B cell (primary cell): ENCODE measurements around the gene GEMIN7. TPM values are rescaled to one million over a fixed set of nuclear protein-coding genes. Genes with fewer than 3 reads are reported as not detected.

Experiments used
- ATAC-seq: fragments of 200-7000 bp; cut with Tn5 transposase; one replicate; pipeline ENCODE4 v1.10.0; 2021; ENCODE audit warnings: low read depth, mild to moderate bottlenecking, moderate number of reproducible peaks, moderate library complexity
- CTCF ChIA-PET: fragments of 350-600 bp; sonication (Branson Sonifier 250); formaldehyde crosslinking; loops from one replicate; lab custom pipeline; 2021; ENCODE audit warnings: antibody characterized with exemption, inconsistent platforms; lab: Charles Lee
- POLR2A ChIA-PET: fragments of 350-600 bp; sonication (Branson Sonifier 250); formaldehyde crosslinking; loops from one replicate; lab custom pipeline; 2021; ENCODE audit warnings: antibody characterized with exemption; lab: Charles Lee
- DNase-seq: peaks from one replicate; pipeline ENCODE4 v3.0.0; 2013
- H2AFZ ChIP-seq: 2 replicates; pipeline ENCODE4 v1.6.1; 2012; ENCODE audit warnings: mild to moderate bottlenecking, low read depth, low read length; ENCODE audit not compliant: insufficient read depth, poor library complexity, severe bottlenecking
- H3K27ac ChIP-seq, 2 donors: 1 replicate in 1 of 2; 2 replicates in 1 of 2; pipeline ENCODE4 v1.5.1; 2012 to 2013; ENCODE audit warnings: low read length in 2 of 2, mild to moderate bottlenecking in 2 of 2, moderate library complexity in 1 of 2
- H3K27me3 ChIP-seq, 4 experiments: fragments of 200-600 bp in 1 of 4; sonication (generic) in 1 of 4; replicated peaks in 1 of 4; 1 replicate in 2 of 4; 2 replicates in 2 of 4; pipeline versions ENCODE4 v1.6.1 to v1.7.0; 2013 to 2016; ENCODE audit warnings: low read length in 3 of 4, mild to moderate bottlenecking in 2 of 4, mixed read lengths in 1 of 4, moderate library complexity in 1 of 4; ENCODE audit not compliant: insufficient read depth in 4 of 4, control insufficient read depth in 3 of 4; ENCODE audit errors: control extremely low read depth in 1 of 4
- H3K36me3 ChIP-seq, 2 experiments: replicated peaks in 1 of 2; 1 replicate in 1 of 2; 2 replicates in 1 of 2; pipeline versions ENCODE4 v1.6.1 to v1.7.1; 2013; ENCODE audit warnings: low read length in 1 of 2; ENCODE audit not compliant: insufficient read depth in 2 of 2, control insufficient read depth in 1 of 2; ENCODE audit errors: control extremely low read depth in 1 of 2, extremely low read depth in 1 of 2
- H3K4me1 ChIP-seq, 2 donors: fragments of 200-600 bp in 1 of 2; sonication (generic) in 1 of 2; 1 replicate in 1 of 2; 2 replicates in 1 of 2; pipeline versions ENCODE4 v1.5.1 to v1.6.1; 2013 to 2017; ENCODE audit warnings: low read length in 2 of 2; ENCODE audit not compliant: control insufficient read depth in 2 of 2, insufficient read depth in 2 of 2
- H3K4me2 ChIP-seq: replicated peaks from 2 replicates; pipeline ENCODE3; 2012; ENCODE audit warnings: mild to moderate bottlenecking, low read depth, low read length; ENCODE audit not compliant: poor library complexity, severe bottlenecking
- H3K4me3 ChIP-seq, 5 experiments: fragments of 200-600 bp in 1 of 5; sonication (generic) in 1 of 5; 1 replicate in 3 of 5; 2 replicates in 2 of 5; pipeline versions ENCODE4 v1.5.1 to v1.7.0; 2011 to 2016; ENCODE audit warnings: low read length in 4 of 5, mild to moderate bottlenecking in 4 of 5, low read depth in 2 of 5, control low read depth in 1 of 5, moderate library complexity in 1 of 5; ENCODE audit not compliant: insufficient read depth in 1 of 5; ENCODE audit errors: control extremely low read depth in 1 of 5, extremely low read depth in 1 of 5
- H3K79me2 ChIP-seq: fragments of 200-600 bp; sonication (generic); one replicate; pipeline ENCODE4 v1.6.0; 2016; ENCODE audit warnings: low read length; ENCODE audit not compliant: control insufficient read depth, insufficient read depth
- H3K9ac ChIP-seq: fragments of 200-600 bp; sonication (generic); 2 replicates; pipeline ENCODE4 v1.6.1; 2017; ENCODE audit warnings: mild to moderate bottlenecking, low read length, moderate library complexity
- H3K9me3 ChIP-seq, 3 donors: one replicate each; pipeline versions ENCODE4 v1.6.1 to v1.7.1; 2013; ENCODE audit warnings: low read length in 2 of 3; ENCODE audit not compliant: control insufficient read depth in 2 of 3, insufficient read depth in 1 of 3; ENCODE audit errors: control extremely low read depth in 1 of 3
- H4K20me1 ChIP-seq: 2 replicates; pipeline ENCODE4 v1.6.0; 2012; ENCODE audit warnings: mild to moderate bottlenecking, low read length; ENCODE audit not compliant: insufficient read depth, control insufficient read depth, poor library complexity, severe bottlenecking
- H3K27ac Mint-ChIP-seq: one replicate; pipeline ENCODE4 v1.8.0; 2021; ENCODE audit warnings: mixed read lengths
- H3K27me3 Mint-ChIP-seq: one replicate; pipeline ENCODE4 v1.8.0; 2021; ENCODE audit warnings: mixed read lengths
- H3K4me1 Mint-ChIP-seq: one replicate; pipeline ENCODE4 v1.8.0; 2021; ENCODE audit warnings: mixed read lengths
- H3K4me3 Mint-ChIP-seq: one replicate; pipeline ENCODE4 v1.8.0; 2021; ENCODE audit warnings: mixed read lengths
- H3K9me3 Mint-ChIP-seq: one replicate; pipeline ENCODE4 v1.8.0; 2022; ENCODE audit warnings: mixed read lengths; ENCODE audit not compliant: insufficient read depth
- CTCF ChIP-seq: fragments of 200-600 bp; IDR thresholded peaks from one replicate; pipeline ENCODE4 v1.8.0; 2022; ENCODE audit warnings: antibody characterized with exemption, mild to moderate bottlenecking
- EZH2 ChIP-seq: IDR thresholded peaks from 2 replicates; pipeline ENCODE4 v1.6.1; 2012; ENCODE audit warnings: borderline replicate concordance, low read depth, mild to moderate bottlenecking, moderate library complexity, low read length; ENCODE audit not compliant: insufficient read depth, poor library complexity, severe bottlenecking
- WGBS: methylation state at CpG from one replicate; pipeline ENCODE4 v1.1.5; 2013; ENCODE audit warnings: missing lambda C conversion rate; ENCODE audit not compliant: insufficient coverage; 5-methylcytosine and 5-hydroxymethylcytosine counted together
- intact Hi-C: fragments of 100-400 bp; cut with micrococcal nuclease; formaldehyde crosslinking; loops from one replicate; pipeline ENCODE4 v1.10.0; 2022
- polyA plus RNA-seq: library from polyadenylated mRNA; depleted of rRNA; stranded (reverse); fragments of >200 nt; gene quantifications from 2 replicates; pipeline ENCODE4 v1.2.3, GENCODE V29; 2012
- total RNA-seq, 2 donors: library from RNA; stranded (reverse); fragments of 120-200 nt in 1 of 2; gene quantifications; 1 replicate in 1 of 2; 2 replicates in 1 of 2; pipeline versions ENCODE4 v1.2.3 to v1.2.4, GENCODE V29; 2013 to 2022

Gene GEMIN7
- total and polyA plus RNA-seq, 2 donors (not counting 1 experiment from before 2014, with no cell fraction given): 43.0 to 89.4 TPM

GRCh38 chr19:45069056-45069455 lies 10.0 kb upstream of the GEMIN7 start:
- H3K79me2 ChIP-seq: peaks cover 38% of the 10 kb centered on the region
- Mint-ChIP-seq H3K27me3 (no peaks in the 10 kb centered on the region), H3K27ac (peak overlapping the region; percentile 56), H3K4me1 (peaks cover 29% of the 10 kb centered on the region), H3K9me3 (no peaks in the 10 kb centered on the region), H3K4me3 (no peak overlapping the region)
- peaks cover 0 to 16% of the 10 kb centered on the region in 2 donors for H3K4me1 ChIP-seq
- H2AFZ ChIP-seq: no peak overlapping the region
- peaks cover 2 to 83% of the 10 kb centered on the region in 2 experiments for H3K36me3 ChIP-seq
- intact Hi-C loops: no loop called here
- H3K4me2 ChIP-seq: no peak overlapping the region
- no peak for TF ChIP-seq CTCF
- no peaks in the 10 kb centered on the region for H3K9me3 ChIP-seq
- CTCF ChIA-PET: interaction anchor here (1.9 to 2.5 kb wide), 2 partner anchors 9 to 11 kb away, joined by 6 to 7 read pairs; no protein-coding TSS in a partner anchor
- H3K27me3 ChIP-seq: no peaks in the 10 kb centered on the region
- WGBS: 96% methylated on average over 8 of the region's 13 CpGs
- no peak overlapping the region for H3K27ac ChIP-seq
- H4K20me1 ChIP-seq: peaks cover 95% of the 10 kb centered on the region
- no peak for DNase-seq
- no peak for ATAC-seq
- POLR2A ChIA-PET: no interaction called here
- no peak overlapping the region for H3K9ac ChIP-seq
- no peak overlapping the region for H3K4me3 ChIP-seq

- CTCF ChIA-PET: interaction anchor here (1.0 to 1.9 kb wide), 2 partner anchors 11 to 21 kb away, joined by 3 to 7 read pairs; no protein-coding TSS in a partner anchor
- H2AFZ ChIP-seq: no peak overlapping the region
- H3K36me3 ChIP-seq: peaks cover 2 to 84% of the 10 kb centered on the region in 2 experiments
- Mint-ChIP-seq H3K4me1 (peaks cover 39% of the 10 kb centered on the region), H3K4me3 (no peak overlapping the region), H3K9me3 (no peaks in the 10 kb centered on the region), H3K27ac (peak overlapping the region; percentile 68), H3K27me3 (no peaks in the 10 kb centered on the region)
- H3K4me3 ChIP-seq: no peak overlapping the region
- 100% methylated on average over 5 of the region's 6 CpGs for WGBS
- POLR2A ChIA-PET: no interaction called here
- peaks cover 39% of the 10 kb centered on the region for H3K79me2 ChIP-seq
- H3K9me3 ChIP-seq: no peaks in the 10 kb centered on the region
- H3K27me3 ChIP-seq: no peaks in the 10 kb centered on the region
- TF ChIP-seq CTCF (no peak), EZH2 (no peak)
- H4K20me1 ChIP-seq: peaks cover 95% of the 10 kb centered on the region
- ATAC-seq (no peak), DNase-seq (no peak)
- H3K27ac ChIP-seq: no peak overlapping the region
- no peak overlapping the region for H3K4me2 ChIP-seq
- no peak overlapping the region for H3K9ac ChIP-seq
- H3K4me1 ChIP-seq: peaks cover 10 to 28% of the 10 kb centered on the region in 2 donors
- intact Hi-C loops: no loop called here
Observed at GRCh38 chr19:45070214-45070613, 8.8 kb upstream of the GEMIN7 start.
